ENCODE data around the gene DCAF11.

The DCAF11 gene

GRCh38 chr14:24122898-24123297 lies 8.3 kb downstream of the DCAF11 start:
- no peak for DNase-seq

- no peak for DNase-seq
These were observed 9.1 kb downstream of the DCAF11 start for GRCh38 chr14:24123424-24124417.

GRCh38 chr14:24126939-24127338 lies 12.4 kb downstream of the DCAF11 start:
- DNase-seq = no peak

- no peak for DNase-seq
These were observed 13.1 kb downstream of the DCAF11 start for GRCh38 chr14:24127673-24128072.

GRCh38 chr14:24129410-24129998 lies 14.9 kb downstream of the DCAF11 start:
- DNase-seq = no peak

GRCh38 chr14:24130380-24130716 lies 15.8 kb downstream of the DCAF11 start, which contains the start of gene FITM1:
Gene FITM1, plus strand, starts transcription at chr14:24130659. Its CDS starts 905 bp downstream, at chr14:24131564.
- DNase-seq = no peak

GRCh38 chr14:24130717-24131548 lies 16.4 kb downstream of the DCAF11 start:
- no peak for DNase-seq

- no peak for DNase-seq
These were observed 17.0 kb downstream of the DCAF11 start for GRCh38 chr14:24131549-24131966.

GRCh38 chr14:24132061-24132685 lies 17.6 kb downstream of the DCAF11 start:
- no peak for DNase-seq

GRCh38 chr14:24132976-24133375 lies 18.4 kb downstream of the DCAF11 start:
- no peak for DNase-seq

- no peak for DNase-seq
These were observed 19.2 kb downstream of the DCAF11 start for GRCh38 chr14:24133735-24134134.

GRCh38 chr14:24135584-24135833 lies 20.9 kb downstream of the DCAF11 start:
- no peak for DNase-seq

- peak; percentile 69 for DNase-seq
These were observed 21.5 kb downstream of the DCAF11 start, which contains the start of gene PSME1 for GRCh38 chr14:24135834-24136683. Gene PSME1, plus strand, starts transcription at chr14:24136194. Its CDS starts 69 bp downstream, at chr14:24136263.

GRCh38 chr14:24136684-24137528 lies 22.3 kb downstream of the DCAF11 start:
- no peak for DNase-seq

GRCh38 chr14:24137529-24138395 lies 23.2 kb downstream of the DCAF11 start:
- DNase-seq = no peak

GRCh38 chr14:24138396-24139271 lies 24.1 kb downstream of the DCAF11 start:
- no peak for DNase-seq

- DNase-seq = no peak
These were observed 24.8 kb downstream of the DCAF11 start for GRCh38 chr14:24139272-24139934.

All from KG1 (cell line).